ENCODE results near the gene ANKMY2.
"Not testable (repeated sequence)": the region's sequence is repeated elsewhere in the genome, so short reads cannot be mapped to it uniquely, and the experiment has no call there.

ANKMY2 gene

GRCh38 chr7:16667355-16667754, 21.8 kb upstream of the ANKMY2 start:
- DNase-seq (ENCODE audit: low read depth, low spot score): no peak
- Histone ChIP-seq H3K9me3 (ENCODE audit: low read depth, low read length) (no peaks in the 10 kb centered on the region), H3K36me3 (ENCODE audit: insufficient read depth, low read length) (peaks cover 60% of the 10 kb centered on the region), H3K9ac (ENCODE audit: insufficient read length) (no peak overlapping the region), H3K27ac (no peak overlapping the region), H3K4me3 (no peak overlapping the region)
- no peak for TF ChIP-seq EZH2 (IDR thresholded peaks at IDR 0.05)

GRCh38 chr7:16661924-16662323, 16.4 kb upstream of the ANKMY2 start:
- no peak overlapping the region for H3K27ac ChIP-seq
- no peak overlapping the region for H3K9ac ChIP-seq (ENCODE audit: insufficient read length)
- peaks cover 17% of the 10 kb centered on the region for H3K36me3 ChIP-seq (ENCODE audit: insufficient read depth, low read length)
- no peak for DNase-seq (ENCODE audit: low read depth, low spot score)
- H3K9me3 ChIP-seq (ENCODE audit: low read depth, low read length): no peaks in the 10 kb centered on the region
- TF ChIP-seq FOXP2 (optimal IDR thresholded peaks at IDR 0.05; ENCODE audit: control extremely low read depth, extremely low read length, insufficient read depth) (no peak), POLR2AphosphoS5 (IDR thresholded peaks at IDR 0.05; ENCODE audit: borderline replicate concordance, low read depth, low read length) (no peak), EZH2 (IDR thresholded peaks at IDR 0.05) (no peak)
- no peak overlapping the region for H3K4me3 ChIP-seq

GRCh38 chr7:16660702-16661464, 15.3 kb upstream of the ANKMY2 start:
- no peak for DNase-seq (ENCODE audit: low read depth, low spot score)
- peaks cover 12% of the 10 kb centered on the region for H3K36me3 ChIP-seq (ENCODE audit: insufficient read depth, low read length)

GRCh38 chr7:16659854-16660497, 14.4 kb upstream of the ANKMY2 start:
- DNase-seq (ENCODE audit: low read depth, low spot score); H3K9me3 ChIP-seq (ENCODE audit: low read depth, low read length); H3K36me3 ChIP-seq (ENCODE audit: insufficient read depth, low read length); H3K27ac ChIP-seq; H3K4me3 ChIP-seq; H3K9ac ChIP-seq (ENCODE audit: insufficient read length): not testable (repeated sequence)

More at GRCh38 chr7:16660702-16661464, 15.3 kb upstream of the ANKMY2 start:
- Histone ChIP-seq H3K4me3 (peak overlapping the region; percentile 19; the same call in 1 of the 2 replicates), H3K9me3 (ENCODE audit: low read depth, low read length) (no peaks in the 10 kb centered on the region), H3K9ac (ENCODE audit: insufficient read length) (no peak overlapping the region), H3K27ac (no peak overlapping the region)
- TF ChIP-seq POLR2AphosphoS5 (IDR thresholded peaks at IDR 0.05; ENCODE audit: borderline replicate concordance, low read depth, low read length) (no peak), FOXP2 (optimal IDR thresholded peaks at IDR 0.05; ENCODE audit: control extremely low read depth, extremely low read length, insufficient read depth) (no peak), EZH2 (IDR thresholded peaks at IDR 0.05) (no peak)

- no peak overlapping the region for H3K9ac ChIP-seq (ENCODE audit: insufficient read length)
- no peak overlapping the region for H3K4me3 ChIP-seq
- H3K9me3 ChIP-seq (ENCODE audit: low read depth, low read length): no peaks in the 10 kb centered on the region
- no peak overlapping the region for H3K27ac ChIP-seq
- TF ChIP-seq POLR2AphosphoS5 (IDR thresholded peaks at IDR 0.05; ENCODE audit: borderline replicate concordance, low read depth, low read length) (no peak), EZH2 (IDR thresholded peaks at IDR 0.05) (no peak), FOXP2 (optimal IDR thresholded peaks at IDR 0.05; ENCODE audit: control extremely low read depth, extremely low read length, insufficient read depth) (no peak)
- DNase-seq (ENCODE audit: low read depth, low spot score): no peak
- 0 out of 2 replicates have a peak, but pooled peaks cover 2% of the 10 kb centered on the region for H3K36me3 ChIP-seq (ENCODE audit: insufficient read depth, low read length)
Observed at GRCh38 chr7:16657656-16658279, 12.2 kb upstream of the ANKMY2 start.

GRCh38 chr7:16656141-16656540, 10.6 kb upstream of the ANKMY2 start:
- no peak overlapping the region for H3K4me3 ChIP-seq
- 0 out of 2 replicates have a peak, but pooled peaks cover 2% of the 10 kb centered on the region for H3K36me3 ChIP-seq (ENCODE audit: insufficient read depth, low read length)
- no peak overlapping the region for H3K27ac ChIP-seq
- TF ChIP-seq EZH2 (IDR thresholded peaks at IDR 0.05) (no peak), POLR2AphosphoS5 (IDR thresholded peaks at IDR 0.05; ENCODE audit: borderline replicate concordance, low read depth, low read length) (no peak), FOXP2 (optimal IDR thresholded peaks at IDR 0.05; ENCODE audit: control extremely low read depth, extremely low read length, insufficient read depth) (no peak)
- no peaks in the 10 kb centered on the region for H3K9me3 ChIP-seq (ENCODE audit: low read depth, low read length)
- DNase-seq (ENCODE audit: low read depth, low spot score): no peak
- no peak overlapping the region for H3K9ac ChIP-seq (ENCODE audit: insufficient read length)

- Histone ChIP-seq H3K9me3 (ENCODE audit: low read depth, low read length) (no peaks in the 10 kb centered on the region), H3K27ac (no peak overlapping the region), H3K9ac (ENCODE audit: insufficient read length) (no peak overlapping the region), H3K36me3 (ENCODE audit: insufficient read depth, low read length) (0 out of 2 replicates have a peak, but pooled peaks cover 2% of the 10 kb centered on the region), H3K4me3 (no peak overlapping the region)
- no peak for DNase-seq (ENCODE audit: low read depth, low spot score)
- TF ChIP-seq FOXP2 (optimal IDR thresholded peaks at IDR 0.05; ENCODE audit: control extremely low read depth, extremely low read length, insufficient read depth): no peak
- no peak for TF ChIP-seq EZH2 (IDR thresholded peaks at IDR 0.05)
Observed at GRCh38 chr7:16655394-16655793, 9.8 kb upstream of the ANKMY2 start.

- Histone ChIP-seq H3K9ac (ENCODE audit: insufficient read length) (no peak overlapping the region), H3K27ac (no peak overlapping the region), H3K36me3 (ENCODE audit: insufficient read depth, low read length) (0 out of 2 replicates have a peak, but pooled peaks cover 5% of the 10 kb centered on the region), H3K4me3 (no peak overlapping the region), H3K9me3 (ENCODE audit: low read depth, low read length) (no peaks in the 10 kb centered on the region)
- DNase-seq (ENCODE audit: low read depth, low spot score): no peak
- TF ChIP-seq EZH2 (IDR thresholded peaks at IDR 0.05) (no peak), POLR2AphosphoS5 (IDR thresholded peaks at IDR 0.05; ENCODE audit: borderline replicate concordance, low read depth, low read length) (no peak), FOXP2 (optimal IDR thresholded peaks at IDR 0.05; ENCODE audit: control extremely low read depth, extremely low read length, insufficient read depth) (no peak)
Observed at GRCh38 chr7:16652888-16653287, 7.3 kb upstream of the ANKMY2 start.
